Measurements from ENCODE around the gene RPS6KA2.

DNA sequence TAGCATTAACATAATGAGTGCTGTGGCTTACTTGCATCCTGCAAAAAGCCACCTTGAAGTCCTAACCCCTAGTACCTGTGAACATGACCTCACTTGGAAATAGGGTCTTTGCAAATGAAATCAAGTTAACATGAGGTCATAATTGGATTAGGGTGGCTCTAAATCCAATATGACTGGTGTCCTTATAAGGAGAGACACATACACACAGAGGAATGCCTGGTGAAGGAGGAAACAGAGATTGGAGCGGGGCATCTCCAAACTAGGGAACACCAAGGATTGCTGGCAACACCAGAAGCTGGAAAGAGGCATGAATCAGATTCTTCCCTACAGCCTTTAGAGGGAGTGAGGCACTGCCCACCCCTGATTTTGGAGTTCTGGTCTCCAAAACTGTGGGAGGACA, 17.6 kb upstream of the RPS6KA2 start:
- TF ChIP-seq, protein P1, sequence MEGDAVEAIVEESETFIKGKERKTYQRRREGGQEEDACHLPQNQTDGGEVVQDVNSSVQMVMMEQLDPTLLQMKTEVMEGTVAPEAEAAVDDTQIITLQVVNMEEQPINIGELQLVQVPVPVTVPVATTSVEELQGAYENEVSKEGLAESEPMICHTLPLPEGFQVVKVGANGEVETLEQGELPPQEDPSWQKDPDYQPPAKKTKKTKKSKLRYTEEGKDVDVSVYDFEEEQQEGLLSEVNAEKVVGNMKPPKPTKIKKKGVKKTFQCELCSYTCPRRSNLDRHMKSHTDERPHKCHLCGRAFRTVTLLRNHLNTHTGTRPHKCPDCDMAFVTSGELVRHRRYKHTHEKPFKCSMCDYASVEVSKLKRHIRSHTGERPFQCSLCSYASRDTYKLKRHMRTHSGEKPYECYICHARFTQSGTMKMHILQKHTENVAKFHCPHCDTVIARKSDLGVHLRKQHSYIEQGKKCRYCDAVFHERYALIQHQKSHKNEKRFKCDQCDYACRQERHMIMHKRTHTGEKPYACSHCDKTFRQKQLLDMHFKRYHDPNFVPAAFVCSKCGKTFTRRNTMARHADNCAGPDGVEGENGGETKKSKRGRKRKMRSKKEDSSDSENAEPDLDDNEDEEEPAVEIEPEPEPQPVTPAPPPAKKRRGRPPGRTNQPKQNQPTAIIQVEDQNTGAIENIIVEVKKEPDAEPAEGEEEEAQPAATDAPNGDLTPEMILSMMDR (IDR thresholded peaks at IDR 0.05), result no peak
- TF ChIP-seq POLR2A (IDR thresholded peaks at IDR 0.05), result no peak

All from Peyer's patch (tissue), 4 donors.